GM23338 (cell line): ENCODE measurements around the gene LIPM.

Source experiments
- CREB1 ChIP-seq: fragments of 250-450 bp; sonication (Bioruptor Pico); IDR thresholded peaks from 2 replicates; pipeline ENCODE4 v1.5.0; 2020; ENCODE audit warnings: low read depth, mild to moderate bottlenecking, moderate library complexity
- CTCF ChIP-seq, 2 experiments: fragments of 200-600 bp in 1 of 2; sonication (generic) in 1 of 2; conservative IDR thresholded peaks; 2 replicates each; pipeline versions ENCODE4 v1.5.1 to v1.6.1; 2016 to 2017; ENCODE audit warnings: antibody characterized with exemption in 2 of 2, low read depth in 2 of 2, mild to moderate bottlenecking in 2 of 2, moderate library complexity in 1 of 2
- ETS1 ChIP-seq: IDR thresholded peaks from 2 replicates; pipeline ENCODE4 v1.6.1; 2016; ENCODE audit warnings: antibody characterized with exemption
- EZH2 ChIP-seq: fragments of 200-600 bp; sonication (generic); IDR thresholded peaks from one replicate; pipeline ENCODE4 v1.8.0; 2017; ENCODE audit warnings: antibody characterized with exemption, mild to moderate bottlenecking, low read depth; ENCODE audit not compliant: unreplicated experiment
- EZH2phosphoT487 ChIP-seq: fragments of 200-600 bp; sonication (generic); IDR thresholded peaks from one replicate; pipeline ENCODE4 v1.8.1; 2018; ENCODE audit warnings: antibody characterized with exemption; ENCODE audit not compliant: unreplicated experiment
- JUNB ChIP-seq: IDR thresholded peaks from one replicate; pipeline ENCODE4 v1.6.1; 2016; ENCODE audit warnings: antibody characterized with exemption; ENCODE audit not compliant: unreplicated experiment
- NANOG ChIP-seq: IDR thresholded peaks from 2 replicates; pipeline ENCODE4 v1.6.1; 2016; ENCODE audit warnings: antibody characterized with exemption, borderline replicate concordance
- POLR2AphosphoS5 ChIP-seq: IDR thresholded peaks from 2 replicates; pipeline ENCODE4 v1.6.1; 2016; ENCODE audit warnings: antibody characterized with exemption, low read depth
- REST ChIP-seq: IDR thresholded peaks from one replicate; pipeline ENCODE4 v1.6.1; 2018; ENCODE audit warnings: antibody characterized with exemption; ENCODE audit not compliant: unreplicated experiment
- STAT1 ChIP-seq: IDR thresholded peaks from one replicate; pipeline ENCODE4 v1.6.1; 2016; ENCODE audit warnings: antibody characterized with exemption; ENCODE audit not compliant: unreplicated experiment
- ZNF114 ChIP-seq: fragments of 250-450 bp; sonication (Bioruptor Pico); IDR thresholded peaks from 2 replicates; pipeline ENCODE4 v1.5.0; 2020; ENCODE audit warnings: mild to moderate bottlenecking, moderate library complexity
- ZNF331 ChIP-seq: fragments of 250-450 bp; sonication (Bioruptor Pico); IDR thresholded peaks from 2 replicates; pipeline ENCODE4 v1.5.0; 2020; ENCODE audit warnings: low read depth, mild to moderate bottlenecking, moderate library complexity

GRCh38 chr10:88830643-88831268, 28.2 kb downstream of the LIPM start:
- no peak for TF ChIP-seq CTCF (conservative IDR thresholded peaks at IDR 0.05; ENCODE audit: low read depth in 2 of 2)
- no peak for TF ChIP-seq EZH2
- no peak for TF ChIP-seq NANOG
- TF ChIP-seq POLR2AphosphoS5, result no peak
- no peak for TF ChIP-seq CREB1 (CRISPR knock-in tag)
- TF ChIP-seq EZH2phosphoT487, result no peak
- no peak for TF ChIP-seq REST
- TF ChIP-seq JUNB, result no peak
- TF ChIP-seq ETS1, result no peak
- no peak for TF ChIP-seq ZNF114 (CRISPR knock-in tag)
- no peak for TF ChIP-seq STAT1
- no peak for TF ChIP-seq ZNF331
